SK-N-SH treated with all-trans-retinoic acid at 6 μM for 48 hours (cell line): ENCODE data around the gene IFNW1.

ENCODE experiments used
- BACH2 ChIP-seq: fragments of 250-450 bp; sonication (Bioruptor Pico); IDR thresholded peaks from 2 replicates; pipeline ENCODE4 v1.9.0; 2021; ENCODE audit warnings: mild to moderate bottlenecking, borderline replicate concordance
- CSDC2 ChIP-seq: fragments of 250-450 bp; sonication (Bioruptor Pico); IDR thresholded peaks from 2 replicates; pipeline ENCODE4 v1.5.0; 2020; ENCODE audit warnings: mild to moderate bottlenecking, moderate library complexity
- GLIS3 ChIP-seq: fragments of 250-450 bp; sonication (Bioruptor Pico); IDR thresholded peaks from 2 replicates; pipeline ENCODE4 v1.5.0; 2020; ENCODE audit warnings: mild to moderate bottlenecking, moderate library complexity
- ISL1 ChIP-seq: fragments of 250-450 bp; sonication (Bioruptor Pico); IDR thresholded peaks from 2 replicates; pipeline ENCODE4 v2.1.2; 2022; ENCODE audit warnings: mild to moderate bottlenecking, moderate library complexity
- PATZ1 ChIP-seq: fragments of 250-450 bp; sonication (Bioruptor Pico); IDR thresholded peaks from 2 replicates; pipeline ENCODE4 v1.8.0; 2020; ENCODE audit warnings: mild to moderate bottlenecking, moderate library complexity, borderline replicate concordance
- RARB ChIP-seq: fragments of 250-450 bp; sonication (Bioruptor Pico); IDR thresholded peaks from 2 replicates; pipeline ENCODE4 v1.8.0; 2021; ENCODE audit warnings: mild to moderate bottlenecking, moderate library complexity
- TCF4 ChIP-seq: fragments of 250-450 bp; sonication (Bioruptor Pico); IDR thresholded peaks from 2 replicates; pipeline ENCODE4 v1.8.0; 2021; ENCODE audit warnings: mild to moderate bottlenecking, moderate library complexity, borderline replicate concordance
- ZFP3 ChIP-seq: fragments of 250-450 bp; sonication (Bioruptor Pico); IDR thresholded peaks from 2 replicates; pipeline ENCODE4 v1.5.0; 2020; ENCODE audit warnings: mild to moderate bottlenecking, moderate library complexity
- ZNF70 ChIP-seq: fragments of 450-650 bp; formaldehyde crosslinking; IDR thresholded peaks from 2 replicates; pipeline ENCODE4 v1.5.0; 2020; ENCODE audit warnings: mild to moderate bottlenecking, moderate library complexity
- ZNF8 ChIP-seq: fragments of 450-650 bp; formaldehyde crosslinking; IDR thresholded peaks from 2 replicates; pipeline ENCODE4 v1.5.0; 2020; ENCODE audit warnings: mild to moderate bottlenecking, moderate library complexity

GRCh38 chr9:21121079-21121478, 20.6 kb downstream of the IFNW1 start:
- no peak for TF ChIP-seq TCF4 (CRISPR knock-in tag)
- TF ChIP-seq ZNF70 (CRISPR knock-in tag) = no peak
- TF ChIP-seq RARB (CRISPR knock-in tag) = no peak
- no peak for TF ChIP-seq CSDC2 (CRISPR knock-in tag)
- no peak for TF ChIP-seq BACH2 (CRISPR knock-in tag)
- no peak for TF ChIP-seq GLIS3 (CRISPR knock-in tag)
- no peak for TF ChIP-seq PATZ1 (CRISPR knock-in tag)
- no peak for TF ChIP-seq ISL1 (CRISPR knock-in tag)
- no peak for TF ChIP-seq ZFP3 (CRISPR knock-in tag)
- TF ChIP-seq ZNF8 (CRISPR knock-in tag) = no peak
